ENCODE data around the gene HOXC9. TPM values are rescaled to one million over a fixed set of nuclear protein-coding genes. Genes with fewer than 3 reads are reported as not detected.
"Not testable (repeated sequence)": the region's sequence is repeated elsewhere in the genome, so short reads cannot be mapped to it uniquely, and the experiment has no call there.

The HOXC9 gene
- total RNA-seq, 1 donor from 2014 or later, result not detected

DNA sequence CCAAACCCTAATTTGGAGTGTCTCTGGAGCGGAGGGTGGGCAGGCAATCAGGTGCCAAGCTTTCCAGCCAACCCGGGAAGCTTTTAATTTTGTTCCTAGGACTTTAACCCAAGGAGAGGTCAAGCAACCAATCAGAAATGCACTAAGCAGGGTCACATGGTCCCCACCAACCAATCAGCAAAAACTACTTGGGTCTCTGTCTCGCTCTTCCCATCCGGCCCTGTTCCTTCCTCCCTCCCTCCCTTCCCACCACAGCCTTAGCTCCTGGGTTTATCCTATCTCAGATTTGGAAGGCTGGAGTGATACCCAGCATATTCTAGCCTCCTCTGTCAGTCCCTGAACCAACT is 40.2 kb downstream of the HOXC9 start:
- Histone ChIP-seq H3K27ac (replicated peaks) (no peak overlapping the region), H3K27me3 (ENCODE audit: low read depth) (peaks cover 99% of the 10 kb centered on the region)

DNA sequence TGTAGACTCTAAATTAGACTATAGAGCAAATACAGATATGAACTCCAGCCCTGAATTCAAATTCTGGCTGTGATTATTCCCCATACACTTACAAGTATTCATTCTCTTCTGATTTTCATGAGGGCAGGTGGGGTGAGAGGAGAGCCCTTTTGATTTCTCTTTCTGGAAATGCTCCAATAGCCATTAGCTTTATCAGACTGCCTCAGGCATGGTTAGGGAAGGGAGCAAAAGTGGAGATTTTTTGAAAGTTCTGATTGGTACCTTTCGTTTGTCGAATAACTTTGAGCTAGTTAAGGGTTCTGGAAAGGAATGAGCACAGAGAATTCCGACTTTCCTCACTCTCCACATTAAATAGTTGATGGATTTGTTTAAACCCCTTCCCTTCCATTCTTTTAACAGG is 40.7 kb downstream of the HOXC9 start:
- intact Hi-C loops (cut with micrococcal nuclease), result no loop called here
- peaks cover 99% of the 10 kb centered on the region for H3K27me3 ChIP-seq (ENCODE audit: low read depth)

More for the DNA sequence above, 40.2 kb downstream of the HOXC9 start:
- H3K4me1 ChIP-seq, result no peaks in the 10 kb centered on the region
- H3K4me3 ChIP-seq, result no peak overlapping the region
- intact Hi-C loops (cut with micrococcal nuclease), result no loop called here
- no peak for DNase-seq
- H3K9me3 ChIP-seq (replicated peaks), result no peaks in the 10 kb centered on the region
- TF ChIP-seq, protein P1, sequence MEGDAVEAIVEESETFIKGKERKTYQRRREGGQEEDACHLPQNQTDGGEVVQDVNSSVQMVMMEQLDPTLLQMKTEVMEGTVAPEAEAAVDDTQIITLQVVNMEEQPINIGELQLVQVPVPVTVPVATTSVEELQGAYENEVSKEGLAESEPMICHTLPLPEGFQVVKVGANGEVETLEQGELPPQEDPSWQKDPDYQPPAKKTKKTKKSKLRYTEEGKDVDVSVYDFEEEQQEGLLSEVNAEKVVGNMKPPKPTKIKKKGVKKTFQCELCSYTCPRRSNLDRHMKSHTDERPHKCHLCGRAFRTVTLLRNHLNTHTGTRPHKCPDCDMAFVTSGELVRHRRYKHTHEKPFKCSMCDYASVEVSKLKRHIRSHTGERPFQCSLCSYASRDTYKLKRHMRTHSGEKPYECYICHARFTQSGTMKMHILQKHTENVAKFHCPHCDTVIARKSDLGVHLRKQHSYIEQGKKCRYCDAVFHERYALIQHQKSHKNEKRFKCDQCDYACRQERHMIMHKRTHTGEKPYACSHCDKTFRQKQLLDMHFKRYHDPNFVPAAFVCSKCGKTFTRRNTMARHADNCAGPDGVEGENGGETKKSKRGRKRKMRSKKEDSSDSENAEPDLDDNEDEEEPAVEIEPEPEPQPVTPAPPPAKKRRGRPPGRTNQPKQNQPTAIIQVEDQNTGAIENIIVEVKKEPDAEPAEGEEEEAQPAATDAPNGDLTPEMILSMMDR (IDR thresholded peaks at IDR 0.05; ENCODE audit: borderline replicate concordance), result no peak
- no peaks in the 10 kb centered on the region for H3K36me3 ChIP-seq

DNA sequence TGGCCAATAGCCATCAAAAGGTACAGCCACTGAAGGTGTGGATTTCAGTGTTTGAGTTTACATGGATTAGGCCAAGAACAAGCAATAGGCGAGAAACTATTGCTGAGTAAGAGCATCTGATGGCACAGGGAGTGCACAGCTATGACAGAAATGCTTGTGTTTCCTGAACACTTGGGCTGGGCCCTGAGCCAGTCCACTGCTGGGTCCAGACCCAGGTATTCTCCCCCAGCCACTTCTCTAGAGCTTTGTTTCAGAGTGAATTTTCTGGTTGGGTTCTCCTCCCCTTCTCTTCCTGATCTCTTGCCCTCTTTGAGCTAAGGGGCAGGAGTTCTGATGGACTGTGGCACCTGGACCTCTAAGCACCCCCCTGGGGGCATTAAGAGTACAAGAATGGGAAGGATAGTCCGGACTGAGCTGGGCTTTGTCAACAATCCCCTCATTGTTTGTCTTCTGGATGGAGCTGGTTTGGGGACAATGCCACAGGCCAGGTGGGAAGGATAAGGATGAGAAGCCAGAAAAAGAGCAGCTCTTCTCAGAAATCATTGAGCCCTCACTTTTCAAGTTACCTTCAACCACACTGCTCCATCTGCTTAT is 41.2 kb downstream of the HOXC9 start:
- TF ChIP-seq, protein P1 (IDR thresholded peaks at IDR 0.05; ENCODE audit: borderline replicate concordance), result no peak
- no peak for DNase-seq
- Histone ChIP-seq H3K27me3 (ENCODE audit: low read depth) (peaks cover 99% of the 10 kb centered on the region), H3K4me1 (no peaks in the 10 kb centered on the region), H3K4me3 (no peak overlapping the region), H3K9me3 (replicated peaks) (no peaks in the 10 kb centered on the region), H3K36me3 (no peaks in the 10 kb centered on the region), H3K27ac (replicated peaks) (no peak overlapping the region)
- intact Hi-C loops (cut with micrococcal nuclease), result no loop called here

More for the DNA sequence above, 40.7 kb downstream of the HOXC9 start:
- no peak for DNase-seq
- Histone ChIP-seq H3K27ac (replicated peaks) (no peak overlapping the region), H3K9me3 (replicated peaks) (no peaks in the 10 kb centered on the region), H3K4me3 (no peak overlapping the region), H3K4me1 (no peaks in the 10 kb centered on the region), H3K36me3 (no peaks in the 10 kb centered on the region)
- TF ChIP-seq, protein P1 (IDR thresholded peaks at IDR 0.05; ENCODE audit: borderline replicate concordance), result no peak

DNA sequence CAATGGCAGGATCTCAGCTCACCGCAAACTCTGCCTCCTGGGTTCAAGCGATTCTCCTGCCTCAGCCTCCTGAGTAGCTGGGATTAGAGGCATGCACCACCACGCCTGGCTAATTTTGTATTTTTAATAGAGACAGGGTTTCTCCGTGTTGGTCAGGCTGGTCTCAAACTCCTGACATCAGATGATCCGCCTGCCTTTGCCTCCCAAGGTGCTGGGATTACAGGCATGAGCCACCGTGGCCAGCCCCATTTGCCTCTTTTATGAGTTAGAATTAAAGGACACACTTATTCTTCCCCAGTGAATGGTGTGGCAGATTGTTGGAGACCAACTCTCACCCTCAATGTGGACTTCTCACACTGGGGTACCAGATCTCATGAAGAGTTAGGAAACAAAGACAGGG is 42.1 kb downstream of the HOXC9 start:
- H3K27ac ChIP-seq (replicated peaks); H3K4me1 ChIP-seq; intact Hi-C loops (cut with micrococcal nuclease); H3K9me3 ChIP-seq (replicated peaks); H3K36me3 ChIP-seq; DNase-seq; H3K4me3 ChIP-seq: not testable (repeated sequence)
- H3K27me3 ChIP-seq (ENCODE audit: low read depth), result peaks cover 99% of the 10 kb centered on the region

DNA sequence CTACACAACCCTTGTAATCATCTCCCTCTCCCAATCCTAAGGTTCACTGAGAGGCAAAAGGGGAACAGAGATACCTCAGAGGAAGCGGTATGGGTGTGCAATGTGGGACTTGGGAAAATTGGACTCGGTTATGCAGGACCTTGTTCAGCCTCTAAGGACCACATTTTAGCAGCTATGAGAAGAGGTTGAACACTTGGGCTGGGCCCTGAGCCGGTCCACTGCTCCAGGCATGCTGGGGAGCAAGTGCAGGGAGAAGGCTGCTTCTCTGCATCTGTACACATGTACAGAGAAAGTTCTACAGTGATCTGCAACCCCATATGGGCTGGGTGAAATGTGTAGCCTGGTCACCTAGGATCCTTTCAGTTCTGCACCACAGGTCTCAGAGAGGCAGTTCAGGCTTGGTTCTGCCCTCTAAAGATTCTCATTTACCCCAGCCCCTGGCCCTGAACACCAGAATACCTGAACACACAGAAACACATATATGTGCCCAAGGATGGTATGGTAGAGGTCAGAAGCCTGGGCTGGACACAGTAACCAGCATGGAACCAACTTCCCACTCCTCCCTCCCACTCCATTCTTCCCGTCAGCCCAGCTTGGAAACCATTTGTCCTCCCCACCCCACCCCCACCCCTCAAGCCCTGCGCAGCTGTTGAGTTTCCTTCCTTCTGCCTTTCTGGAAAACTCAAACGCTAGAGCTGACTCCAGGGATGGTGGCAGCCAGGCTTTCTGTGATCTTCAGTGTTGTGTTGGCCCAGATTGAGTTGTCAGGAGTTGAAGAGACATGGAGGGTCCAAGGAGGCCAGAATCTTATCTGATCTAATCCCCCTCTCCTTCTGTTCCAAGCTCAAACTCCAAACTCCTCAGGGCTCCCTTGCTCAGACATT is 43.3 kb downstream of the HOXC9 start:
- H3K27me3 ChIP-seq (ENCODE audit: low read depth), result peaks cover 99% of the 10 kb centered on the region
- no peaks in the 10 kb centered on the region for H3K36me3 ChIP-seq
- intact Hi-C loops (cut with micrococcal nuclease), result no loop called here
- TF ChIP-seq, protein P1 (IDR thresholded peaks at IDR 0.05; ENCODE audit: borderline replicate concordance), result no peak
- DNase-seq, result no peak
- no peaks in the 10 kb centered on the region for H3K9me3 ChIP-seq (replicated peaks)
- H3K4me1 ChIP-seq, result peaks cover 11% of the 10 kb centered on the region
- no peak overlapping the region for H3K27ac ChIP-seq (replicated peaks)
- no peak overlapping the region for H3K4me3 ChIP-seq
